IPS-15b (cell line): ENCODE measurements around the gene TYRO3.

ENCODE experiments used
- H3K27me3 ChIP-seq: one replicate; pipeline ENCODE4 v1.6.1; 2013; ENCODE audit warnings: low read length; ENCODE audit not compliant: control insufficient read depth, insufficient read depth
- H3K36me3 ChIP-seq: one replicate; pipeline ENCODE4 v1.6.1; 2013; ENCODE audit warnings: low read length; ENCODE audit not compliant: control insufficient read depth, insufficient read depth
- H3K4me1 ChIP-seq: one replicate; pipeline ENCODE4 v1.6.1; 2013; ENCODE audit warnings: mild to moderate bottlenecking, low read length; ENCODE audit not compliant: control insufficient read depth, insufficient read depth
- H3K4me3 ChIP-seq: one replicate; pipeline ENCODE4 v1.5.1; 2013; ENCODE audit warnings: low read depth, low read length
- H3K9ac ChIP-seq: one replicate; pipeline ENCODE4 v1.6.1; 2013; ENCODE audit warnings: low read depth, mild to moderate bottlenecking, low read length
- H3K9me3 ChIP-seq: one replicate; pipeline ENCODE4 v1.6.1; 2013; ENCODE audit warnings: mild to moderate bottlenecking, low read length; ENCODE audit not compliant: control insufficient read depth, insufficient read depth

Gene TYRO3

GRCh38 chr15:41622901-41623300 is 63.9 kb downstream of the TYRO3 start:
- H3K36me3 ChIP-seq: no peaks in the 10 kb centered on the region
- H3K9ac ChIP-seq: no peak overlapping the region
- H3K9me3 ChIP-seq: no peaks in the 10 kb centered on the region
- H3K27me3 ChIP-seq: peaks cover 15% of the 10 kb centered on the region
- peaks cover 5% of the 10 kb centered on the region for H3K4me1 ChIP-seq
- no peak overlapping the region for H3K4me3 ChIP-seq

- Histone ChIP-seq H3K4me3 (no peak overlapping the region), H3K9me3 (no peaks in the 10 kb centered on the region)
Measured at GRCh38 chr15:41627203-41627602, 68.2 kb downstream of the TYRO3 start.

GRCh38 chr15:41629463-41629862 is 70.5 kb downstream of the TYRO3 start:
- Histone ChIP-seq H3K4me3 (no peak overlapping the region), H3K9ac (no peak overlapping the region), H3K9me3 (no peaks in the 10 kb centered on the region), H3K27me3 (no peaks in the 10 kb centered on the region), H3K36me3 (no peaks in the 10 kb centered on the region), H3K4me1 (peaks cover 25% of the 10 kb centered on the region)

More at GRCh38 chr15:41627203-41627602, 68.2 kb downstream of the TYRO3 start:
- Histone ChIP-seq H3K27me3 (peaks cover 5% of the 10 kb centered on the region), H3K9ac (no peak overlapping the region), H3K4me1 (peaks cover 17% of the 10 kb centered on the region), H3K36me3 (no peaks in the 10 kb centered on the region)

- Histone ChIP-seq H3K4me1 (peaks cover 27% of the 10 kb centered on the region), H3K4me3 (no peak overlapping the region), H3K36me3 (no peaks in the 10 kb centered on the region), H3K27me3 (no peaks in the 10 kb centered on the region), H3K9me3 (no peaks in the 10 kb centered on the region), H3K9ac (no peak overlapping the region)
Measured at GRCh38 chr15:41629883-41630282, 70.9 kb downstream of the TYRO3 start.

- Histone ChIP-seq H3K9ac (no peak overlapping the region), H3K4me1 (peaks cover 27% of the 10 kb centered on the region), H3K4me3 (no peak overlapping the region), H3K36me3 (no peaks in the 10 kb centered on the region), H3K27me3 (no peaks in the 10 kb centered on the region), H3K9me3 (no peaks in the 10 kb centered on the region)
Measured at GRCh38 chr15:41630616-41631217, 71.7 kb downstream of the TYRO3 start.

GRCh38 chr15:41631880-41632470 is 73.0 kb downstream of the TYRO3 start:
- no peaks in the 10 kb centered on the region for H3K27me3 ChIP-seq
- no peaks in the 10 kb centered on the region for H3K36me3 ChIP-seq
- peaks cover 27% of the 10 kb centered on the region for H3K4me1 ChIP-seq
- H3K9me3 ChIP-seq: no peaks in the 10 kb centered on the region
- no peak overlapping the region for H3K9ac ChIP-seq
- no peak overlapping the region for H3K4me3 ChIP-seq
